Fibroblast of lung (primary cell): Measurements from ENCODE around the gene ELMO1. TPM values are rescaled to one million over a fixed set of nuclear protein-coding genes. Genes with fewer than 3 reads are reported as not detected.

Experiments
- DNase-seq, 2 donors: peaks; one replicate each; pipeline versions ENCODE4 v3.0.0 to v3.0.0-alpha.2; 2010; ENCODE audit warnings: low read depth in 2 of 2
- H2AFZ ChIP-seq: 2 replicates; pipeline ENCODE4 v1.5.1; 2012; ENCODE audit warnings: low read length, control low read depth, inconsistent platforms
- H3K27ac ChIP-seq: 2 replicates; pipeline ENCODE4 v1.5.1; 2011; ENCODE audit warnings: low read length, control low read depth; ENCODE audit not compliant: insufficient read depth
- H3K27me3 ChIP-seq: 2 replicates; pipeline ENCODE4 v1.5.1; 2011; ENCODE audit warnings: mild to moderate bottlenecking, low read length; ENCODE audit not compliant: control insufficient read depth, insufficient read depth
- H3K36me3 ChIP-seq: 2 replicates; pipeline ENCODE4 v1.5.1; 2011; ENCODE audit warnings: low read length; ENCODE audit not compliant: control insufficient read depth, insufficient read depth
- H3K4me1 ChIP-seq: 2 replicates; pipeline ENCODE4 v1.5.1; 2011; ENCODE audit warnings: low read length; ENCODE audit not compliant: control insufficient read depth, insufficient read depth; ENCODE audit errors: extremely low read depth
- H3K4me2 ChIP-seq: 2 replicates; pipeline ENCODE4 v1.5.1; 2011; ENCODE audit warnings: low read length, control low read depth; ENCODE audit not compliant: insufficient read depth; ENCODE audit errors: extremely low read depth
- H3K4me3 ChIP-seq, 4 experiments: fragments of 200-600 bp in 1 of 4; sonication (generic) in 1 of 4; replicated peaks in 1 of 4; 2 replicates each; pipeline ENCODE4 v1.5.1; 2011 to 2016; ENCODE audit warnings: low read length in 4 of 4, low read depth in 3 of 4, mild to moderate bottlenecking in 3 of 4, control low read depth in 2 of 4, inconsistent platforms in 1 of 4, mixed read lengths in 1 of 4; ENCODE audit not compliant: insufficient read depth in 1 of 4; ENCODE audit errors: control extremely low read depth in 1 of 4
- H3K79me2 ChIP-seq: 2 replicates; pipeline ENCODE4 v1.5.1; 2012; ENCODE audit warnings: mild to moderate bottlenecking, low read length, inconsistent platforms; ENCODE audit not compliant: control insufficient read depth, insufficient read depth
- H3K9ac ChIP-seq: 2 replicates; pipeline ENCODE4 v1.5.1; 2011; ENCODE audit warnings: mild to moderate bottlenecking, low read length, control low read depth; ENCODE audit not compliant: insufficient read depth
- H3K9me3 ChIP-seq: 2 replicates; pipeline ENCODE4 v1.5.1; 2012; ENCODE audit warnings: low read depth, low read length; ENCODE audit not compliant: control insufficient read depth, insufficient read depth
- H4K20me1 ChIP-seq: 2 replicates; pipeline ENCODE4 v1.5.1; 2011; ENCODE audit warnings: low read length; ENCODE audit not compliant: control insufficient read depth, insufficient read depth; ENCODE audit errors: extremely low read depth
- CTCF ChIP-seq, 2 donors: IDR thresholded peaks in 1 of 2; conservative IDR thresholded peaks in 1 of 2; 1 replicate in 1 of 2; 2 replicates in 1 of 2; pipeline ENCODE4 v1.5.1; 2011 to 2012; ENCODE audit warnings: low read length in 2 of 2, control low read depth in 1 of 2, inconsistent platforms in 1 of 2, low read depth in 1 of 2, mild to moderate bottlenecking in 1 of 2
- EZH2 ChIP-seq: IDR thresholded peaks from 2 replicates; pipeline ENCODE4 v1.5.1; 2012; ENCODE audit warnings: low read length, control low read depth, mild to moderate bottlenecking; ENCODE audit errors: missing control alignments
- polyA plus RNA-seq, 2 donors: library from polyadenylated mRNA; depleted of rRNA in 1 of 2; stranded (reverse) in 1 of 2; unstranded in 1 of 2; fragments of >200 nt; gene quantifications; 2 replicates each; pipeline ENCODE4 v1.2.1, GENCODE V29; 2011 to 2012; ENCODE audit warnings: missing spikeins in 1 of 2
- total RNA-seq: library from RNA; depleted of rRNA; stranded (reverse); fragments of >200 nt; gene quantifications from 2 replicates; pipeline ENCODE4 v1.2.1, GENCODE V29; 2014

ELMO1 gene
- total and polyA plus RNA-seq, 2 donors (not counting 1 experiment from before 2014, with no cell fraction given), result 0.50 TPM; not detected in 1

GRCh38 chr7:37439653-37440026 is 9.0 kb downstream of the ELMO1 start:
- Histone ChIP-seq H2AFZ (no peak overlapping the region), H3K4me1 (no peaks in the 10 kb centered on the region), H4K20me1 (no peaks in the 10 kb centered on the region), H3K36me3 (no peaks in the 10 kb centered on the region), H3K4me3 (no peak overlapping the region), H3K9me3 (no peaks in the 10 kb centered on the region), H3K4me2 (no peak overlapping the region), H3K79me2 (no peaks in the 10 kb centered on the region), H3K9ac (no peak overlapping the region), H3K27me3 (no peaks in the 10 kb centered on the region), H3K27ac (no peak overlapping the region)
- no peak for TF ChIP-seq EZH2
- no peak for TF ChIP-seq CTCF (conservative IDR thresholded peaks at IDR 0.05 in 1 of 2, IDR thresholded peaks at IDR 0.05 in 1 of 2; ENCODE audit: low read depth in 1 of 2, low read length in 2 of 2)
- DNase-seq, result no peak

GRCh38 chr7:37438906-37439652 is 9.6 kb downstream of the ELMO1 start:
- no peak overlapping the region for H3K4me2 ChIP-seq
- DNase-seq, result no peak
- H3K79me2 ChIP-seq, result no peaks in the 10 kb centered on the region
- no peak overlapping the region for H2AFZ ChIP-seq
- H3K9ac ChIP-seq, result no peak overlapping the region
- TF ChIP-seq CTCF (conservative IDR thresholded peaks at IDR 0.05 in 1 of 2, IDR thresholded peaks at IDR 0.05 in 1 of 2; ENCODE audit: low read depth in 1 of 2, low read length in 2 of 2) (no peak), EZH2 (no peak)
- H3K4me1 ChIP-seq, result no peaks in the 10 kb centered on the region
- no peaks in the 10 kb centered on the region for H3K9me3 ChIP-seq
- no peaks in the 10 kb centered on the region for H3K27me3 ChIP-seq
- H3K4me3 ChIP-seq, result no peak overlapping the region
- H3K27ac ChIP-seq, result no peak overlapping the region
- no peaks in the 10 kb centered on the region for H3K36me3 ChIP-seq
- H4K20me1 ChIP-seq, result no peaks in the 10 kb centered on the region

- no peaks in the 10 kb centered on the region for H3K4me1 ChIP-seq
- no peak for TF ChIP-seq CTCF (conservative IDR thresholded peaks at IDR 0.05 in 1 of 2, IDR thresholded peaks at IDR 0.05 in 1 of 2; ENCODE audit: low read depth in 1 of 2, low read length in 2 of 2)
- no peak for TF ChIP-seq EZH2
- H3K27ac ChIP-seq, result no peak overlapping the region
- no peak overlapping the region for H3K9ac ChIP-seq
- H3K36me3 ChIP-seq, result no peaks in the 10 kb centered on the region
- no peaks in the 10 kb centered on the region for H4K20me1 ChIP-seq
- no peak overlapping the region for H3K4me2 ChIP-seq
- no peaks in the 10 kb centered on the region for H3K79me2 ChIP-seq
- H3K27me3 ChIP-seq, result no peaks in the 10 kb centered on the region
- no peak for DNase-seq
- H3K9me3 ChIP-seq, result no peaks in the 10 kb centered on the region
- no peak overlapping the region for H3K4me3 ChIP-seq
- H2AFZ ChIP-seq, result no peak overlapping the region
Measured at GRCh38 chr7:37435156-37435855, 13.4 kb downstream of the ELMO1 start.
